AG04449 (cell line): ENCODE measurements around the gene ANKRD52.
"Not testable (repeated sequence)": the region's sequence is repeated elsewhere in the genome, so short reads cannot be mapped to it uniquely, and the experiment has no call there.

ENCODE experiments used
- CTCF ChIA-PET: fragments of 350-600 bp; formaldehyde crosslinking; extraction: SDS; loops from one replicate; lab custom pipeline; 2021; ENCODE audit warnings: antibody characterized with exemption; lab: Yijun Ruan, JAX
- POLR2A ChIA-PET: fragments of 400-600, 350-600 bp; formaldehyde crosslinking; extraction: SDS; loops from one replicate; lab custom pipeline; 2020; ENCODE audit warnings: antibody characterized with exemption, inconsistent platforms; lab: Yijun Ruan, JAX
- DNase-seq: peaks from one replicate; pipeline ENCODE4 v3.0.0-alpha.2; 2010; ENCODE audit warnings: low read depth, low spot score
- H3K4me3 ChIP-seq: 2 replicates; pipeline ENCODE4 v1.5.1; 2011; ENCODE audit warnings: low read depth, mild to moderate bottlenecking, control low read depth, low read length
- CTCF ChIP-seq: IDR thresholded peaks from one replicate; pipeline ENCODE4 v1.5.1; 2011; ENCODE audit warnings: mild to moderate bottlenecking, moderate library complexity, low read length, control low read depth, inconsistent platforms; ENCODE audit not compliant: insufficient read depth; ENCODE audit errors: missing control alignments

Gene ANKRD52

GRCh38 chr12:56198836-56199235 lies 59.3 kb downstream of the ANKRD52 start:
- no peak for TF ChIP-seq CTCF
- ChIA-PET CTCF (interaction anchor here (3.3 to 5.6 kb wide), 3 partner anchors 9 to 24 kb away, joined by 16 to 29 read pairs (median 24); partner anchors contain the start of genes RNF41 and SMARCC2), POLR2A (interaction anchor here (2.3 to 3.1 kb wide), 2 partner anchors 9 to 23 kb away, joined by 7 to 49 read pairs; partner anchors contain the start of genes RNF41 and SMARCC2)
- H3K4me3 ChIP-seq = no peak overlapping the region
- DNase-seq = no peak

- TF ChIP-seq CTCF = no peak
- no peak for DNase-seq
- ChIA-PET CTCF (interaction anchor here (0.6 to 5.6 kb wide), 5 partner anchors 8 to 112 kb away, joined by 3 to 58 read pairs (median 16); partner anchors contain the start of genes ANKRD52, RNF41 and SMARCC2), POLR2A (interaction anchor here (1.5 to 3.1 kb wide), 3 partner anchors 8 to 23 kb away, joined by 5 to 49 read pairs (median 7); partner anchors contain the start of genes RNF41 and SMARCC2)
- no peak overlapping the region for H3K4me3 ChIP-seq
These were observed 60.1 kb downstream of the ANKRD52 start for GRCh38 chr12:56197921-56198635.

- ChIA-PET POLR2A (interaction anchor here (0.6 to 3.1 kb wide), 11 partner anchors 9 to 163 kb away, joined by 3 to 49 read pairs (median 4); partner anchors contain the start of genes ANKRD52, COQ10A, ESYT1 and RNF41), CTCF (interaction anchor here (1.2 to 5.0 kb wide), 4 partner anchors 10 to 295 kb away, joined by 3 to 58 read pairs (median 11); partner anchors contain the start of genes ANKRD52 and RNF41)
- H3K4me3 ChIP-seq = not testable (repeated sequence)
- peak; percentile 95 for DNase-seq
These were observed 61.2 kb downstream of the ANKRD52 start for GRCh38 chr12:56196818-56197550.

GRCh38 chr12:56193025-56193578 lies 65.1 kb downstream of the ANKRD52 start:
- ChIA-PET CTCF (interaction anchor here (0.6 to 7.4 kb wide), 22 partner anchors 9 to 271 kb away, joined by 3 to 311 read pairs (median 8); partner anchors contain the start of genes ANKRD52, COQ10A, ESYT1 and RNF41), POLR2A (no interaction called here)
- no peak overlapping the region for H3K4me3 ChIP-seq
- TF ChIP-seq CTCF = peak; percentile 59
- DNase-seq = peak; percentile 45

- no peak for DNase-seq
- ChIA-PET CTCF (interaction anchor here (0.6 to 7.4 kb wide), 17 partner anchors 9 to 271 kb away, joined by 3 to 311 read pairs (median 8); partner anchors contain the start of genes ANKRD52, ESYT1, RNF41 and ZC3H10), POLR2A (no interaction called here)
- TF ChIP-seq CTCF = no peak
- no peak overlapping the region for H3K4me3 ChIP-seq
These were observed 65.6 kb downstream of the ANKRD52 start for GRCh38 chr12:56192582-56192981.

- no peak for TF ChIP-seq CTCF
- DNase-seq = no peak
- H3K4me3 ChIP-seq = peak overlapping the region; percentile 82
- CTCF ChIA-PET = interaction anchor here (1.0 to 7.4 kb wide), 18 partner anchors 10 to 452 kb away, joined by 3 to 311 read pairs (median 20); partner anchors contain the start of genes ANKRD52, ESYT1, RNF41 and ZC3H10
- POLR2A ChIA-PET = interaction anchor here (2.0 to 2.8 kb wide), 2 partner anchors 31 to 73 kb away, joined by 24 to 32 read pairs; partner anchors contain the start of genes RNF41, RPL41 and ZC3H10
These were observed 67.5 kb downstream of the ANKRD52 start for GRCh38 chr12:56190695-56191155.
